NOMO-1 treated with dmso at 0.1 percent for 144 hours (cell line): ENCODE data around the gene CYP46A1.

Experiments used
- DNase-seq: peaks from one replicate; lab custom pipeline; 2025; ENCODE audit not compliant: unreplicated experiment; lab: John Stamatoyannopoulos, UW

CYP46A1 gene

DNA sequence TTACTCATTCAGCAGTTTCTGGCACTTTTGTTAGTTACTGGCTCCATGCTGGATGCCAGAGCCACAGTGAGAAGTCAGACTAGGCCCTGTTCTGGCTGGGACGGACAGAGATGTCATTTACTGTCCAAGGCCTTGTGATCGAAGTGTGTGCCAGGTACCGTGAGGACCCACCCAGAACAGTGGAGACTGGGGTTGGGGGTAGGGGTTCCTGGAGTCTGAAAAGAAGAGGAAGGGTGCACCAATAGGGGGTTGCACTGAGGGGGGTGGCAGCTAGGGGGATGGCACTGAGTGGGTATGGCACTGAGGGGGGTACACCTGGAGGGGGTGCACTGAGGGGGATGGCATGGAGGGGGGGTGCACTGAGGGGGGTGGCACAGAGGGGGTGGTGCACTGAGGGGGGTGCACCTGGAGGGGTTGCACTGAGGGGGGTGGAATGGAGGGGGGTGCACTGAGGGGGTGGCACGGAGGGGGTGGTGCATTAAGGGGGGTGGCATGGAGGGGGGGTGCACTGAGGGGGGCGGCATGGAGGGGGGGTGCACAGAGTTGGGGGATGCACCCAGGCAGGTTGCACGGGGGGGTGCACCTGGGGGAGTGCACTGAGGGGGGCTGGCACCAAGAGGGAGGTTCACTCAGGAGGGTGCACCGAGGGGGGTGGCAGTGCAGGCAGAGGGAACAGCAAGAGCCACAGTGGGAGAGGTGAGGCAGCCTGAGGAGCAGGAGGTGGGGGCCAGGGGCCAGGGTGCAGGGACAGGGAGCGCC lies 10.6 kb upstream of the CYP46A1 start:
- DNase-seq, result no peak

GRCh38 chr14:99674064-99674650 lies 9.9 kb upstream of the CYP46A1 start:
- no peak for DNase-seq

- DNase-seq, result no peak
These were observed 9.2 kb upstream of the CYP46A1 start for GRCh38 chr14:99674776-99675381.

- DNase-seq, result no peak
These were observed 8.7 kb upstream of the CYP46A1 start for GRCh38 chr14:99675382-99675835.

- DNase-seq, result no peak
These were observed 8.1 kb upstream of the CYP46A1 start for GRCh38 chr14:99675951-99676350.

DNA sequence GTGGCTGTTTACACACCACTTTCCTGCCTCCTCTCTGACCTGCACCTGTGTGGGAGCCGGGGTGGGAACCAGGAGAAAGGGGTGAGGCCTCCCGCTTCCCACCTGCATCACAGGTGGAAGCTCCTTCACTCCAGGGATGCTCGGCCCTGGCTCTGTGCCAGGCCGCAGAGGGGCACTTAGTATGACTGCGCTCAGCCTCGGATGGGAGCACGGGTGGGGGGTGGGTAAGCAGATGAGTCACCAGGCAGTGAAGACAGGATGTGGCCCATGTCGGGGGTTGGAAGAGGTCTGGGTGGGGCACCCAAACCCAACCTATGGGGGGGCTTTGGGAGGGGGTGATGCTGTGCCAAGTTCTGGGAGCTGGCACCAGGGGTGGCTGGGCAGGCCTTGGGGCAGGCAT lies 7.4 kb upstream of the CYP46A1 start:
- no peak for DNase-seq

DNA sequence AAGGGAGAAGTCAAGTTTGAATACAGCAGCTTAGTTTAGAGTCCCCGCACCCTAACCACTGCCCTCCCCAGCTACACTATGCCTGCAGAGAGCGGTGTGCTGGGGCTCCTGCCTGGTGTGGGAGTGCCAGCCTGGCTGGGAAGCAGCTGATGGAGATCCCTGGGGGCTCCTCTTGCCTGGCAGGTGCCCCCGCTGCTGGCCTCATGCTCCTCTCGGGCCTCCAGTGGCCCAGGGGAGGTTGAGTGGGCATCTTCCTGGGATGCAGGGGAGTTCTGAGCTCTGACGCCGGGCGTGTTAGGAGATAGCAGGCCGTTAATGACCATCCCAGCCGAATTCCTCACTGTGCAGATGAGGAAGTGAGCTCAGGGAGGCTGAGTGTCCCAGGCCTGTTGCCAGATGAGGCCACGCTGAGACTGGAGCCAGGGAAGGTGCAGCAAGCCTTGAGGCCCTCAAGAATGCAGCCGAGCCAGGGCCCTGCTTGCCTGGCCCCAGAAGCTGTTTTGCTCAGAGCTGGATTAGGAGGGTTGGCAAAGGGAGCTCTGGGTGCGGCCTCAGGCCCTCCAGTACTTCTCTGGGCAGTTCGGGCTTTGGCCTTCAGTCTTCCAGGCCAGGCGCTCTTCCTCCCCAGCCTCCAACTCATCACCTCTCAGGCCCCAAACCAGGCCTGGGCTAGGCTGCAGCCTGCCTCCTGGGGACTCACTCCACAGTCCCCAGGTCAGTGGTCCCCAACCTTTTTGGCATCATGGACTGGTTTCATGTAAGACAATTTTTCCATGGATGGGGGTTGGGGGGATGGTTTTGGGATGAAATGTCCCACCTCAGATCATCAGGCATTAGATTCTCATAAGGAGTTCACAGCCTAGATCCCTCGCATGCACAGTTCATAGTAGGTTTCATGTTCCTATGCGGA lies 6.6 kb upstream of the CYP46A1 start:
- no peak for DNase-seq

GRCh38 chr14:99678198-99678597 lies 5.9 kb upstream of the CYP46A1 start:
- DNase-seq, result no peak

DNA sequence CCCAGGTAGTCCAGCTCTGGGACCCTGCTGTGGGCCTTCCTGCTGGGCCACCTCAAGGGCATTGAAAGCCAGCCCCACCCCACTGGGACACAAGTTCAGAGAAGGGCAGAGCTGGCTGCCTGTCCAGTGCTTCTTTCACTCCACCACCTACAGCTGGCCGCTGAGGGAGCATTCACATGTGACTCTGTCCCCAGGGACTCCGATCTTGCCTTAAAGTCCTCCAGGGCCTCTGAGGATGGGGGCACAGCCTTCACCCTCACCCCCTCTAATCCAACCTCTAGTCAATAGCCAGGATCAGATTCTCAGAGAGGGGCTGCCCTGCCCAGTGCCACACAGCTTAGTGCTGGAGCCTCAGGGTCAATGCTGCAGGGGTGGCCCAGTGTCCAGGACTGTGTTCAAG lies 5.0 kb upstream of the CYP46A1 start:
- DNase-seq, result no peak

GRCh38 chr14:99679543-99679942 lies 4.6 kb upstream of the CYP46A1 start:
- no peak for DNase-seq

- no peak for DNase-seq
These were observed 4.1 kb upstream of the CYP46A1 start for GRCh38 chr14:99679996-99680395.

DNA sequence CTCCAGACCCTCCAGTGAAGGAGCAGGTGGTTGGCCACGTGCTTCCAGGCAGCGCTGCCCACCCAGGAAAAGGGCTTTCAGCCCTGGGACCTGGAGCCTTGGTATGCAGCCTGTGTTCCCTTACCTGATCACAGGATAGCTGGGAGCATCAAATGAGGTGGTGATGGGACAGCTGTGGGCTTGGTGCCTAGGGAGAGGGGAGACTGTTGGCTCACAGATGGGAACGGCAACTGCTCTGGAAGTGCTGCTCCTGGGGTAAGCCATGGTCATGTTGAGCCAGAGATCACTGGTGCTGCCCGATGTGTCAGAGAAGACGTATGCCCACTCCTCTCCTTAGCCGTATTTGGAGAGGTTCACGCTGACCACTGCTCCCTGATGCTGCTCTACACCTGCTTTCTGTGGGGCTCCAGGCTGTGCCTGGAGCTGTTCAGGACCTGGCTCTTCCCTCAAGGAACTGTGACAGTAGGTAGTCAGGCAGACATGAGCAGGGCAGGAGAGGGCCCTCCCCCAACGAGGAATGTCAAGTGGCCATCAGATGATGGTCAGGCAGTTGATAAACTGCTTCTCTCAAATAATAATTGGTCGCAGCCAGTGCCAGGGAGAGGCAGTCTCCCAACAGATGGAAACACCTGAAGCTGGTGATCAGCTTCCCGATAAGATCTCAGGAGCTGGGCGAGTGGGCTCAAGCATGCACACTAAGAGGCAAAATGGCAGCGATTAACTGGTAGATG lies 2.8 kb upstream of the CYP46A1 start:
- no peak for DNase-seq

- DNase-seq, result no peak
These were observed 2.3 kb upstream of the CYP46A1 start for GRCh38 chr14:99681832-99682148.

- peak; percentile 30 for DNase-seq
These were observed 1.1 kb upstream of the CYP46A1 start for GRCh38 chr14:99682809-99683618.

DNA sequence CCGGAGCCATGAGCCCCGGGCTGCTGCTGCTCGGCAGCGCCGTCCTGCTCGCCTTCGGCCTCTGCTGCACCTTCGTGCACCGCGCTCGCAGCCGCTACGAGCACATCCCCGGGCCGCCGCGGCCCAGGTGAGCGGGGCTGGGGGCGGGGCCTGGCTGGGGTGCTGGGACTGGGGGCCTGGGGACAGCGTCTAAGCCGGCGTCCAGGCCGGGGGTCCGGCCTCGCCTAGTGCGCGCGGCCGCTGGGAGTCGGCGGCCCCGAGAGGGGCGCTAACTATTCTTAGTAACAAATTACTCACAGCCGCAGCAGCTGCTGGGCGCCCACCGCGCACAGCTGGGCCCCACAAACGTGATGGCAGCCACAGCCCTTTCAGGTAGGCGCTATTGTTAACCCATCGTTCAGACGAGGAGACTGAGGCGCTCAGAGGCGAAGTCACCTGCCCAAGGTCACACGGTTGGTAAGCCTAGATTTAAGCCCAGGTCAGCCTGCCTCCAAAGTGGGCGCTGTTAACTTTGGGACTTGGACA lies 374 bp downstream of the CYP46A1 start:
- no peak for DNase-seq

- no peak for DNase-seq
These were observed 1.1 kb downstream of the CYP46A1 start for GRCh38 chr14:99685151-99685591.

DNA sequence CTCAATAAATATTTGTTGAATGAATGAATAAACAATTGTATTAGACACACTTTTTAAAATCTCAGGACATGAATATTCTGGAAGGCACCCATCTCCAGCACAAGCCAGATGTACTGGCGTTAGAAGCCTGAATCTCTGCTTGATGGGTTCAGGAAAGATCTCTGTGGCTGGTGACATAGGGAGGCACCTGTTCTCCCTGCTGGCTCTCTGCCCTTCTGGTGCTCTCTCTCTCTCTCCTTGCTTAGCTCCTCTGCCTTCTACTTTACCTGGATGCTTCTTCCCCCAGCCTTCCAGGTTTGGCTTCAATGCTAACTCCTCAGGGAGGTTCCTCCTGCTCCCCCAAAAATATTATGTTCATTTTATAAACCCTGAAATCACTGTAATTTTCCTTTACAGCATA lies 1.5 kb downstream of the CYP46A1 start:
- DNase-seq, result no peak

DNA sequence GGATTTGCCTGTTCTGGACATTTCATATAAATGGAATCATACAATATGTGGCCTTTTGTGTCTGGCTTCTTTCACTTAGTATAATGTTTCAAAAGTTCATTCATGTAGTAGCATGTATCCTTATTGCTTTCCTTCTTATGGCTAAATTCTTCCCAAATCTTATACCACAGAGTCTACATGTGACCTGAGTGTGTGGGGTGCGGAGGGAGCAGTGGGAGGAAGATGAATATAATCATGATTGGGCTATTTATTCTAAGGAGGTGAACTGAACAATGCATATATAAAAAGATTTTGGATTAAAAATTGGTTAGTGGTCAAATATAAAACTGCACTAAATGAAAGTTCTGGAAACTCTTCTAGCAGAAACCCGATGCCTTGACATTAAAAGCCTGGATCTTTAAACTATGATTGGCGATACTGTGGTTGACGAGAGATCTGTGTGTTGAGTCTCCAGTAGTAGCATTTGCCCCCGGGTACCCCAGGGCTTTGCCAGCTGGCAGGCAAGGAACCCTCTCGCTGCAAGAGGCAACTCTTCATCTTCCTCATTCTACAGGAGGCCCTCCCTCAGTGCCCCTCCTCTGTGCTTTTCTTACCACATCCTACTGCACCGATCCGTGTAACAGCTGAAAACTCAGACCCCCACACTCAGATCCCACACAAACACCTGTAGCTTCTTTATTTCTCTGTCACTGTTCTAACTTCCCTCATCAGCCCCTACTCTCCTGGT lies 2.6 kb downstream of the CYP46A1 start:
- DNase-seq, result no peak
